Mesothelial cell of epicardium (in vitro differentiated cells): Measurements from ENCODE around the gene CHST4. TPM values are rescaled to one million over a fixed set of nuclear protein-coding genes. Genes with fewer than 3 reads are reported as not detected.
"Not testable (repeated sequence)": the region's sequence is repeated elsewhere in the genome, so short reads cannot be mapped to it uniquely, and the experiment has no call there.

ENCODE experiments used
- DNase-seq, 2 experiments: peaks; one replicate each; pipeline ENCODE4 v3.0.0; 2021; ENCODE audit warnings: low spot score in 2 of 2; ENCODE audit not compliant: unreplicated experiment in 2 of 2
- H3K27ac Mint-ChIP-seq: 2 replicates; pipeline ENCODE4 v1.8.0; 2021; ENCODE audit warnings: mixed read lengths
- H3K27me3 Mint-ChIP-seq: 2 replicates; pipeline ENCODE4 v1.8.0; 2021; ENCODE audit warnings: low read depth, mixed read lengths
- H3K36me3 Mint-ChIP-seq: 2 replicates; pipeline ENCODE4 v1.8.0; 2021; ENCODE audit warnings: mixed read lengths
- H3K4me1 Mint-ChIP-seq: 2 replicates; pipeline ENCODE4 v1.8.0; 2021; ENCODE audit warnings: mixed read lengths
- H3K4me3 Mint-ChIP-seq: 2 replicates; pipeline ENCODE4 v1.8.0; 2021; ENCODE audit warnings: mild to moderate bottlenecking, moderate library complexity, mixed read lengths
- H3K9me3 Mint-ChIP-seq: 2 replicates; pipeline ENCODE4 v1.8.0; 2021; ENCODE audit warnings: mixed read lengths
- total RNA-seq: library from RNA; stranded (reverse); gene quantifications from 3 replicates; pipeline ENCODE4 v1.2.1, GENCODE V29; 2021
- TF ChIP-seq, protein P1 (sequence below): fragments of 200-600 bp; sonication (generic); IDR thresholded peaks from one replicate; pipeline ENCODE4 v1.5.0; 2021; ENCODE audit warnings: antibody characterized with exemption; ENCODE audit not compliant: unreplicated experiment

CHST4 gene
- total RNA-seq, 1 donor from 2014 or later, result not detected

DNA sequence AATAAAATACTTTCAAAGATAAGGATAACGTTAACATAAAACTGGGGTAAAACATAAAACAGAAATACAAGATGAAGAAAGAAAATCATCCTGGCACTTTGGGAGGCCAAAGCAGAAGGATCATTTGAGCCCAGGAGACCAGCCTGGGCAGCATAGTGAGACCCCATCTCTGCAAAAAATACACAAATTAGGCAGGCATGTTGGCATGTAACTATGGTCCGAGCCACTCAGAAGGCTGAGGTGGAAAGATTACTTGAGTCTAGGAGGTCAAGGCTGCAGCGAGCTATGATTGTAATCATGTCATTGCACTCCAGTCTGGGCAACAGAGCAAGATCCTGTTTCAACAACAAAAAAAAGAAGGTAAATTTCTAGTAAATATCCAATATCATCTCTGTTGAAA lies 31.1 kb downstream of the CHST4 start:
- H3K36me3 Mint-ChIP-seq, result peaks cover 4% of the 10 kb centered on the region
- DNase-seq, result no peak
- H3K27ac Mint-ChIP-seq, result no peak overlapping the region
- H3K27me3 Mint-ChIP-seq, result peaks cover 32% of the 10 kb centered on the region
- no peak overlapping the region for H3K4me3 Mint-ChIP-seq
- no peaks in the 10 kb centered on the region for H3K4me1 Mint-ChIP-seq
- TF ChIP-seq, protein P1, sequence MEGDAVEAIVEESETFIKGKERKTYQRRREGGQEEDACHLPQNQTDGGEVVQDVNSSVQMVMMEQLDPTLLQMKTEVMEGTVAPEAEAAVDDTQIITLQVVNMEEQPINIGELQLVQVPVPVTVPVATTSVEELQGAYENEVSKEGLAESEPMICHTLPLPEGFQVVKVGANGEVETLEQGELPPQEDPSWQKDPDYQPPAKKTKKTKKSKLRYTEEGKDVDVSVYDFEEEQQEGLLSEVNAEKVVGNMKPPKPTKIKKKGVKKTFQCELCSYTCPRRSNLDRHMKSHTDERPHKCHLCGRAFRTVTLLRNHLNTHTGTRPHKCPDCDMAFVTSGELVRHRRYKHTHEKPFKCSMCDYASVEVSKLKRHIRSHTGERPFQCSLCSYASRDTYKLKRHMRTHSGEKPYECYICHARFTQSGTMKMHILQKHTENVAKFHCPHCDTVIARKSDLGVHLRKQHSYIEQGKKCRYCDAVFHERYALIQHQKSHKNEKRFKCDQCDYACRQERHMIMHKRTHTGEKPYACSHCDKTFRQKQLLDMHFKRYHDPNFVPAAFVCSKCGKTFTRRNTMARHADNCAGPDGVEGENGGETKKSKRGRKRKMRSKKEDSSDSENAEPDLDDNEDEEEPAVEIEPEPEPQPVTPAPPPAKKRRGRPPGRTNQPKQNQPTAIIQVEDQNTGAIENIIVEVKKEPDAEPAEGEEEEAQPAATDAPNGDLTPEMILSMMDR, result no peak
- peaks cover 14% of the 10 kb centered on the region for H3K9me3 Mint-ChIP-seq

DNA sequence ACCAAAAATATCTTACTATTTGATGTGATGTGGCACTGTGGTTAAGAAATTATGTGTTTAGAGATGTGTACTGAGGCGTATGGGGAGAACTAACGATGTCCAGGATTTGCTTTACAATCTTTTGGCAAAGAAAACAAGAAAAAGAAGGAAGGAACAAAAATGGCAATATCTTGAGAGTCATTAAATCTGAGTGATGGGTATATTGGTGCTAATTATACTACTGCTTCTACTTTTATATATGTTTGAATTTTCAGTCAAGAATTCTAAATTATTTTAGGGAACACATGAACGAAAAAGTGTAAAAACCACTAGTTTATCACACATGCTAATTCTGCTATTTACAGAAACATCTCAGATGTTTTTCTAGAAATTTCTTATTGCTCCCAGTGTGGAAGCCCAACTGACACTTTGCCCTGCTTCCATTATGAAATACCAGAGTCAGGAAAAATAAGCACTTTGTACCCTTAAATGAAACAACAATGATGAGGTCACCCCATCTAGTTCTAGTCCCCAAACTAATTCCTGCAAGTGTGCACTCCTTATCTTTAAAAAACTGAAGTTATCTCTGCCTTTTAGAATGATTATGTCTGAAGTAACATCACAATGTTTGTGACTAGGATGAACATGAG lies 31.8 kb downstream of the CHST4 start:
- TF ChIP-seq, protein P1, result no peak
- no peak for DNase-seq
- no peak overlapping the region for H3K27ac Mint-ChIP-seq

DNA sequence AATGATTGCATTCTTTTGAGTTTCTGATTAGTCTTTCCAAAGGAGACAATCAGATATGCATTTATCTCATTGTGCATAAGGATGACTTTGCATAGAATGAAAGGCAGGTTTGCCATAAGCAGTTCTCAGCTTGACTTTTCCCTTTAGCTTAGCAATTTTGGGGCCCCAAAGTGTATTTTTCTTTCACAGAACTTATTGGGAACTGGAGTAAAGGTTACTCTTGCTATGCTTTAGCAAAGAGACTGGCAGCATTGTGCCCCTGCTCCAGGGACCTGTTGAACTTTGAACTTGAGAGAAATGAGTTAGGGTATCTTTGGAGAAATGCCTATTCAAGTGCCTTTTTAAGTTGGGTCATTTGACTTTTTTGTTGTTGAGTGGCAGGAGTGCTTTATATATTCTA lies 33.6 kb downstream of the CHST4 start:
- H3K27ac Mint-ChIP-seq, result no peak overlapping the region
- peaks cover 6% of the 10 kb centered on the region for H3K4me1 Mint-ChIP-seq
- TF ChIP-seq, protein P1, result no peak
- no peak for DNase-seq
- H3K27me3 Mint-ChIP-seq, result peaks cover 26% of the 10 kb centered on the region
- H3K9me3 Mint-ChIP-seq, result peaks cover 18% of the 10 kb centered on the region
- H3K4me3 Mint-ChIP-seq, result no peak overlapping the region
- H3K36me3 Mint-ChIP-seq, result peaks cover 4% of the 10 kb centered on the region

More for the DNA sequence above, 31.8 kb downstream of the CHST4 start:
- Mint-ChIP-seq H3K9me3 (peaks cover 18% of the 10 kb centered on the region), H3K4me1 (no peaks in the 10 kb centered on the region), H3K27me3 (peaks cover 26% of the 10 kb centered on the region), H3K36me3 (peaks cover 4% of the 10 kb centered on the region), H3K4me3 (no peak overlapping the region)

DNA sequence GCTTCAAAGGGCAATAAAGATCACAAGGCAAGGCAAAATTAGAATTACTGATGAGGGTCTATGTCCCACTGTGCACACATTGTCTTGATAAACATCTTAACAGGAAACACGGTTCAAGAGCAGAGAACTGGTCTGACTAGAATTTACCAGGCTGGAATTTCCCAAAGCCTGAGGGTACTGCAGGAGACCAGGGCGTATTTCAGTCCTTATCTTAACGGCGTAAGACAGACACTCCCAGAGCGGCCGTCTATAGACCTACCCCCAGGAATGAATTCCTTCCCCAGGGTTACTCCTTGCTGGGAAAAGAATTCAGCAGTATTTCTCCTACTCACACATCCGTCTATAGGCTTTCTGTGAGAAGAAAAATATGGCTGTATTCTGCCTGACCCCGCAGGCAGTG lies 35.7 kb downstream of the CHST4 start:
- H3K9me3 Mint-ChIP-seq, result peaks cover 18% of the 10 kb centered on the region
- H3K4me3 Mint-ChIP-seq, H3K36me3 Mint-ChIP-seq, DNase-seq, H3K27ac Mint-ChIP-seq: not testable (repeated sequence)
- H3K4me1 Mint-ChIP-seq, result peaks cover 15% of the 10 kb centered on the region
- H3K27me3 Mint-ChIP-seq, result peaks cover 23% of the 10 kb centered on the region

DNA sequence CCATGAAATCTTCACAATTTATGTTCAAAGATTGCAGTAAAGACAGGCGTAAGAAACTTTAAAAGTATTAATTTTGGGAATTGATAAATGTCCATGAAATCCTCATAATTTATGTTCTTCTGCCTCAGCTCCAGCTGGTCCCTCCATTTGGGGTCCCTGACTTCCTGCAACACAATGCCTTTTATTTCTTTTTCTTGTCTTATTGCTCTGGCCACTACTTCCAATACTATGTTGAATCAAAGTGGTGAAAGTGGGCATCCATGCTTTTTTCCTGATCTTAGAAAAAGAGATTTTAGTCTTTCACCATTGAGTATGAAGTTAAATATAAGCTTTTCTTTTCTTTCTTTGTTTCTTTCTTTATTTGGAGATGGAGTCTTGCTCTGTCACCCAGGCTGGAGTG lies 36.3 kb downstream of the CHST4 start:
- peaks cover 15% of the 10 kb centered on the region for H3K4me1 Mint-ChIP-seq
- H3K27ac Mint-ChIP-seq, result no peak overlapping the region
- TF ChIP-seq, protein P1, result no peak
- peaks cover 4% of the 10 kb centered on the region for H3K36me3 Mint-ChIP-seq
- peaks cover 18% of the 10 kb centered on the region for H3K9me3 Mint-ChIP-seq
- no peak overlapping the region for H3K4me3 Mint-ChIP-seq
- H3K27me3 Mint-ChIP-seq, result peaks cover 19% of the 10 kb centered on the region
- DNase-seq, result no peak

DNA sequence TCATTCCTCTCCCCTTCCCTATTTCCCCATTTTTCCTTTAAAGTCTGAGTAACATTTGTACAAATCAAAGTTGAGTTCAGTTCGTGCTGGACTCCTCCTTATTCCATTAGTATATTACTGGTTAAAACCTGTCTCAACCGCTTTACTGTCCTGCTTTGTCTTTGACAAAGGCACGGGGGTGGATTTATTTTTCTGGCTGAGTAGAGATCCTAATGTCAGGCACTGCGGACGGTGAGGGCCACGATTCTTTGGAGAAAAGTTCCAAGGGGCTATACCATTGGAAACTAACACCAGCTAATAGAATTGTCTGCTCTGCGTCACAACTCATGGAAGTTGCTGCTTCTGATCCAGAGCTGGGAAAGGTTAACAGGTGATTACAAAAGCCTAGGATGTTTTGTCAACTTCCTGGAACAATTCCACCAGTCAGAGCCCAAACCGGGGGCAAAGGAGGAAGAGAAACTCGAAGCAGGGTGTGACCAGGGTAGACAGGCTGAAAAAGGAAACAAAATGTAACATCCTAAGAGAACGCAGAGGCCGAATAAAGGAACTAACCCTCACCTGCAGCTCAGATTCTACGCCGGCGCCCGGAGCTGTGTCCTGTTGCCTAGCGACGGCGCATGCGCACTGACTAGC lies 38.2 kb downstream of the CHST4 start:
- DNase-seq, result no peak
- Mint-ChIP-seq H3K4me3 (peak overlapping the region; percentile 87), H3K36me3 (peaks cover 4% of the 10 kb centered on the region), H3K4me1 (peaks cover 17% of the 10 kb centered on the region), H3K9me3 (peaks cover 18% of the 10 kb centered on the region), H3K27ac (peak overlapping the region; percentile 86), H3K27me3 (peaks cover 13% of the 10 kb centered on the region)
- TF ChIP-seq, protein P1, result no peak
